ENCODE measurements around the gene MAP10. TPM values are rescaled to one million over a fixed set of nuclear protein-coding genes. Genes with fewer than 3 reads are reported as not detected.

MAP10 gene
- total RNA-seq, 1 experiment from 2014 or later, result 1.2 TPM

GRCh38 chr1:232853994-232854797 is 49.0 kb downstream of the MAP10 start:
- H4K8ac ChIP-seq (replicated peaks; ENCODE audit: insufficient read length, low read depth, low read length), result no peak overlapping the region
- H3K9me3 Mint-ChIP-seq, result no peaks in the 10 kb centered on the region
- no peak overlapping the region for H4K5ac ChIP-seq (ENCODE audit: insufficient read length, low read depth, low read length)
- H2BK120ac ChIP-seq (ENCODE audit: low read depth, low read length, poor library complexity, severe bottlenecking), result no peak overlapping the region
- H3K27me3 Mint-ChIP-seq (ENCODE audit: low read depth), result peaks cover 2% of the 10 kb centered on the region; the same call in 1 of the 2 replicates
- no peak overlapping the region for H2BK12ac ChIP-seq (ENCODE audit: insufficient read length, low read depth, low read length)
- no peak overlapping the region for H3K14ac ChIP-seq (ENCODE audit: insufficient read depth, low read length)
- H3K9ac ChIP-seq (ENCODE audit: extremely low read depth, insufficient read length, low read length), result no peak overlapping the region
- H3K9me3 ChIP-seq (ENCODE audit: control insufficient read depth, low read depth, low read length), result no peaks in the 10 kb centered on the region
- H3T11ph ChIP-seq (ENCODE audit: low read length), result no peak overlapping the region
- H3K79me1 ChIP-seq (ENCODE audit: insufficient read depth, low read depth, low read length, poor library complexity, severe bottlenecking), result no peaks in the 10 kb centered on the region
- no peaks in the 10 kb centered on the region for H3K79me2 ChIP-seq (ENCODE audit: insufficient read depth, low read length)
- no peak overlapping the region for H2BK15ac ChIP-seq (ENCODE audit: low read depth, low read length)
- WGBS (ENCODE audit: extremely low coverage, insufficient read length, low lambda C conversion rate), result no CpG with 5 or more reads among the region's 7 CpGs
- no peak overlapping the region for H2BK20ac ChIP-seq (ENCODE audit: low read depth, low read length, poor library complexity, severe bottlenecking)
- no peaks in the 10 kb centered on the region for H3K4me1 ChIP-seq (ENCODE audit: insufficient read depth, low read length)
- no peak overlapping the region for H3K18ac ChIP-seq (ENCODE audit: insufficient read length, low read depth, low read length)
- no peak for TF ChIP-seq CTCF (conservative IDR thresholded peaks at IDR 0.05)
- H3K27ac ChIP-seq (ENCODE audit: insufficient read length, low read depth, low read length), result no peak overlapping the region
- H4K91ac ChIP-seq (ENCODE audit: insufficient read length, low read depth, low read length), result no peak overlapping the region
- no peak overlapping the region for H3K4me3 Mint-ChIP-seq
- H4K20me1 ChIP-seq (ENCODE audit: control insufficient read depth, insufficient read depth, insufficient read length), result no peaks in the 10 kb centered on the region
- H3K23me2 ChIP-seq (ENCODE audit: insufficient read length, low read depth, low read length, poor library complexity, severe bottlenecking), result no peaks in the 10 kb centered on the region
- DNase-seq, result no peak
- no peaks in the 10 kb centered on the region for H3K36me3 Mint-ChIP-seq (ENCODE audit: insufficient read depth in 1 of 3, low read depth in 3 of 3)
- no peak overlapping the region for H2AK5ac ChIP-seq (ENCODE audit: insufficient read length, low read length)
- H3K4ac ChIP-seq (ENCODE audit: low read depth, low read length), result no peak overlapping the region
- H2BK5ac ChIP-seq (ENCODE audit: insufficient read length, low read length), result no peak overlapping the region
- H3K27ac Mint-ChIP-seq, result no peak overlapping the region
- no peak overlapping the region for H3K56ac ChIP-seq (ENCODE audit: insufficient read length, low read depth, low read length)
- H3K23ac ChIP-seq (ENCODE audit: insufficient read length, low read depth, low read length), result no peak overlapping the region
- H2AFZ ChIP-seq (ENCODE audit: low read length), result no peak overlapping the region
- no peaks in the 10 kb centered on the region for H3K4me1 Mint-ChIP-seq
- no peaks in the 10 kb centered on the region for H3K27me3 ChIP-seq (ENCODE audit: insufficient read depth, low read length)
- no peak overlapping the region for H3K4me2 ChIP-seq (ENCODE audit: insufficient read depth, insufficient read length, low read length)
